Measurements from ENCODE around the gene CARD9. TPM values are rescaled to one million over a fixed set of nuclear protein-coding genes. Genes with fewer than 3 reads are reported as not detected.
"Not testable (repeated sequence)": the region's sequence is repeated elsewhere in the genome, so short reads cannot be mapped to it uniquely, and the experiment has no call there.

Gene CARD9
- total RNA-seq, 1 experiment from 2014 or later = 5.6 TPM

GRCh38 chr9:136321561-136321960 lies 51.9 kb downstream of the CARD9 start:
- no peak for TF ChIP-seq CTCF (conservative IDR thresholded peaks at IDR 0.05)
- no peak overlapping the region for H3K9ac ChIP-seq (ENCODE audit: extremely low read depth, insufficient read length, low read length)
- no peak overlapping the region for H2AFZ ChIP-seq (ENCODE audit: low read length)
- Mint-ChIP-seq H3K4me3 (no peak overlapping the region), H3K36me3 (ENCODE audit: insufficient read depth in 1 of 3, low read depth in 3 of 3) (no peaks in the 10 kb centered on the region), H3K4me1 (peaks cover 3% of the 10 kb centered on the region in 2 experiments; a peak in 3 of 4 replicates), H3K27ac (peak overlapping the region in 1 of 3 experiments; percentile 44; a peak in 1 of 7 replicates), H3K27me3 (ENCODE audit: low read depth) (no peaks in the 10 kb centered on the region; the same call in none of the 2 replicates), H3K9me3 (peaks cover 2 to 3% of the 10 kb centered on the region in 2 experiments)
- no CpG with 5 or more reads among the region's 19 CpGs for WGBS (ENCODE audit: extremely low coverage, insufficient read length, low lambda C conversion rate)
- H2AK5ac ChIP-seq (ENCODE audit: insufficient read length, low read length) = no peak overlapping the region
- no peaks in the 10 kb centered on the region for H3K27me3 ChIP-seq (ENCODE audit: insufficient read depth, low read length)
- no peak overlapping the region for H3K56ac ChIP-seq (ENCODE audit: insufficient read length, low read depth, low read length)
- no peak overlapping the region for H4K91ac ChIP-seq (ENCODE audit: insufficient read length, low read depth, low read length)
- H2BK15ac ChIP-seq (ENCODE audit: low read depth, low read length) = no peak overlapping the region
- H2BK20ac ChIP-seq (ENCODE audit: low read depth, low read length, poor library complexity, severe bottlenecking) = no peak overlapping the region
- no peak overlapping the region for H2BK12ac ChIP-seq (ENCODE audit: insufficient read length, low read depth, low read length)
- no peak overlapping the region for H3T11ph ChIP-seq (ENCODE audit: low read length)
- H2BK120ac ChIP-seq (ENCODE audit: low read depth, low read length, poor library complexity, severe bottlenecking) = no peak overlapping the region
- no peak overlapping the region for H3K14ac ChIP-seq (ENCODE audit: insufficient read depth, low read length)
- no peak overlapping the region for H3K4me2 ChIP-seq (ENCODE audit: insufficient read depth, insufficient read length, low read length)
- H3K27ac ChIP-seq (ENCODE audit: insufficient read length, low read depth, low read length) = no peak overlapping the region
- H3K23ac ChIP-seq (ENCODE audit: insufficient read length, low read depth, low read length) = no peak overlapping the region
- H3K79me2 ChIP-seq (ENCODE audit: insufficient read depth, low read length) = no peaks in the 10 kb centered on the region
- H3K9me3 ChIP-seq (ENCODE audit: control insufficient read depth, low read depth, low read length) = no peaks in the 10 kb centered on the region
- H4K5ac ChIP-seq (ENCODE audit: insufficient read length, low read depth, low read length) = no peak overlapping the region
- H3K79me1 ChIP-seq (ENCODE audit: insufficient read depth, low read depth, low read length, poor library complexity, severe bottlenecking) = no peaks in the 10 kb centered on the region
- no peak for DNase-seq
- H3K4me1 ChIP-seq (ENCODE audit: insufficient read depth, low read length) = peaks cover 4% of the 10 kb centered on the region; the same call in 1 of the 2 replicates
- H3K23me2 ChIP-seq (ENCODE audit: insufficient read length, low read depth, low read length, poor library complexity, severe bottlenecking) = no peaks in the 10 kb centered on the region
- no peak overlapping the region for H3K18ac ChIP-seq (ENCODE audit: insufficient read length, low read depth, low read length)
- H4K8ac ChIP-seq (replicated peaks; ENCODE audit: insufficient read length, low read depth, low read length) = no peak overlapping the region
- no peak overlapping the region for H2BK5ac ChIP-seq (ENCODE audit: insufficient read length, low read length)
- no peaks in the 10 kb centered on the region for H4K20me1 ChIP-seq (ENCODE audit: control insufficient read depth, insufficient read depth, insufficient read length)
- H3K4ac ChIP-seq (ENCODE audit: low read depth, low read length) = no peak overlapping the region

GRCh38 chr9:136320972-136321371 lies 52.5 kb downstream of the CARD9 start:
- not testable (repeated sequence) for H2AFZ ChIP-seq (ENCODE audit: low read length); H3K27ac ChIP-seq (ENCODE audit: insufficient read length, low read depth, low read length); H3K4me3 Mint-ChIP-seq

More at GRCh38 chr9:136320972-136321371, 52.5 kb downstream of the CARD9 start:
- not testable (repeated sequence) for H3K36me3 Mint-ChIP-seq (ENCODE audit: insufficient read depth in 1 of 3, low read depth in 3 of 3); H3K9me3 ChIP-seq (ENCODE audit: control insufficient read depth, low read depth, low read length); DNase-seq; H4K91ac ChIP-seq (ENCODE audit: insufficient read length, low read depth, low read length); H3T11ph ChIP-seq (ENCODE audit: low read length); H3K9ac ChIP-seq (ENCODE audit: extremely low read depth, insufficient read length, low read length); H2BK5ac ChIP-seq (ENCODE audit: insufficient read length, low read length); H4K20me1 ChIP-seq (ENCODE audit: control insufficient read depth, insufficient read depth, insufficient read length); H4K5ac ChIP-seq (ENCODE audit: insufficient read length, low read depth, low read length); H2BK120ac ChIP-seq (ENCODE audit: low read depth, low read length, poor library complexity, severe bottlenecking); H3K4me1 ChIP-seq (ENCODE audit: insufficient read depth, low read length); H2BK15ac ChIP-seq (ENCODE audit: low read depth, low read length); H2AK5ac ChIP-seq (ENCODE audit: insufficient read length, low read length); H3K9me3 Mint-ChIP-seq; H3K79me2 ChIP-seq (ENCODE audit: insufficient read depth, low read length); H3K4me2 ChIP-seq (ENCODE audit: insufficient read depth, insufficient read length, low read length); H3K27me3 ChIP-seq (ENCODE audit: insufficient read depth, low read length); H3K23ac ChIP-seq (ENCODE audit: insufficient read length, low read depth, low read length); H3K56ac ChIP-seq (ENCODE audit: insufficient read length, low read depth, low read length); H4K8ac ChIP-seq (replicated peaks; ENCODE audit: insufficient read length, low read depth, low read length); H3K4me1 Mint-ChIP-seq; H3K18ac ChIP-seq (ENCODE audit: insufficient read length, low read depth, low read length); H3K23me2 ChIP-seq (ENCODE audit: insufficient read length, low read depth, low read length, poor library complexity, severe bottlenecking); H3K14ac ChIP-seq (ENCODE audit: insufficient read depth, low read length); H3K4ac ChIP-seq (ENCODE audit: low read depth, low read length); H3K79me1 ChIP-seq (ENCODE audit: insufficient read depth, low read depth, low read length, poor library complexity, severe bottlenecking); H3K27ac Mint-ChIP-seq; H2BK20ac ChIP-seq (ENCODE audit: low read depth, low read length, poor library complexity, severe bottlenecking); H2BK12ac ChIP-seq (ENCODE audit: insufficient read length, low read depth, low read length); H3K27me3 Mint-ChIP-seq (ENCODE audit: low read depth)

Measured in H9 (cell line).